Keratinocyte (primary cell): ENCODE measurements around the gene A3GALT2.

Experiments
- CTCF ChIP-seq, 3 experiments: IDR thresholded peaks in 1 of 3; conservative IDR thresholded peaks in 1 of 3; optimal IDR thresholded peaks in 1 of 3; 2 replicates in 2 of 3; 3 replicates in 1 of 3; pipeline versions ENCODE3 to v1.5.1; 2011; ENCODE audit warnings: low read length in 3 of 3, mild to moderate bottlenecking in 3 of 3, moderate library complexity in 2 of 3, control low read depth in 1 of 3, inconsistent platforms in 1 of 3; ENCODE audit not compliant: insufficient read depth in 2 of 3; ENCODE audit errors: extremely low read depth in 1 of 3
- EZH2 ChIP-seq: IDR thresholded peaks from one replicate; pipeline ENCODE4 v1.6.1; 2012; ENCODE audit warnings: inconsistent platforms, mild to moderate bottlenecking, low read length, moderate library complexity

GRCh38 chr1:33298623-33299277, 22.1 kb downstream of the A3GALT2 start:
- peak; percentile 82 to 92 (median 89) for TF ChIP-seq CTCF (optimal IDR thresholded peaks at IDR 0.05 in 1 of 3, IDR thresholded peaks at IDR 0.05 in 1 of 3, conservative IDR thresholded peaks at IDR 0.05 in 1 of 3; ENCODE audit: extremely low read depth in 1 of 3, insufficient read depth in 2 of 3, low read length in 3 of 3)
- no peak for TF ChIP-seq EZH2
